HepG2 (cell line): ENCODE results near the gene MREG. TPM values are rescaled to one million over a fixed set of nuclear protein-coding genes. Genes with fewer than 3 reads are reported as not detected.

ENCODE experiments used
- BRD4 ChIP-seq: sonication (generic); formaldehyde crosslinking; IDR thresholded peaks from 2 replicates; pipeline ENCODE4 v1.4.0; 2020; ENCODE audit warnings: missing genetic modification reagents
- BRF2 ChIP-seq: sonication (generic); formaldehyde crosslinking; IDR thresholded peaks from 2 replicates; pipeline ENCODE4 v1.8.1; 2022; ENCODE audit warnings: mild to moderate bottlenecking, missing genetic modification reagents
- CEBPG ChIP-seq: IDR thresholded peaks from 2 replicates; pipeline ENCODE4 v1.6.1; 2016
- CREB1 ChIP-seq, 2 experiments: fragments of 450-650 bp in 1 of 2; IDR thresholded peaks; 2 replicates each; pipeline ENCODE4 v1.6.1; 2016 to 2017; ENCODE audit warnings: control low read depth in 1 of 2, mild to moderate bottlenecking in 1 of 2, missing compliant biosample characterization in 1 of 2, missing genetic modification characterization in 1 of 2
- EED ChIP-seq: sonication (generic); formaldehyde crosslinking; IDR thresholded peaks from 2 replicates; pipeline ENCODE4 v1.5.0; 2020; ENCODE audit warnings: mild to moderate bottlenecking, missing genetic modification reagents
- EP300 ChIP-seq, 3 experiments: sonication (generic) in 1 of 3; formaldehyde crosslinking in 1 of 3; IDR thresholded peaks; 2 replicates each; pipeline versions ENCODE4 v1.5.1 to v1.6.1; 2011 to 2020; ENCODE audit warnings: low read depth in 2 of 3, low read length in 2 of 3, borderline replicate concordance in 1 of 3, improper control_type of control experiment in 1 of 3, mild to moderate bottlenecking in 1 of 3, missing genetic modification reagents in 1 of 3, moderate library complexity in 1 of 3
- GATAD2A ChIP-seq: IDR thresholded peaks from 2 replicates; pipeline ENCODE4 v1.6.1; 2016
- HDAC2 ChIP-seq: sonication (generic); formaldehyde crosslinking; IDR thresholded peaks from 2 replicates; pipeline ENCODE4 v1.4.0; 2020; ENCODE audit warnings: missing genetic modification reagents
- HNF1A ChIP-seq, 2 experiments: sonication (generic) in 1 of 2; formaldehyde crosslinking in 1 of 2; IDR thresholded peaks; 2 replicates each; pipeline versions ENCODE4 v1.4.0 to v1.6.1; 2016 to 2020; ENCODE audit warnings: borderline replicate concordance in 1 of 2, low read depth in 1 of 2, mild to moderate bottlenecking in 1 of 2, missing genetic modification reagents in 1 of 2
- HNF4G ChIP-seq, 2 experiments: sonication (generic) in 1 of 2; formaldehyde crosslinking in 1 of 2; IDR thresholded peaks; 2 replicates each; pipeline versions ENCODE4 v1.4.0 to v1.6.1; 2011 to 2020; ENCODE audit warnings: borderline replicate concordance in 2 of 2, low read depth in 2 of 2, mild to moderate bottlenecking in 2 of 2, low read length in 1 of 2, missing genetic modification reagents in 1 of 2, moderate library complexity in 1 of 2
- MEIS1 ChIP-seq: sonication (generic); formaldehyde crosslinking; IDR thresholded peaks from 2 replicates; pipeline ENCODE4 v1.9.0; 2021; ENCODE audit warnings: mild to moderate bottlenecking, missing genetic modification reagents, moderate library complexity, borderline replicate concordance
- MIXL1 ChIP-seq: IDR thresholded peaks from 2 replicates; pipeline ENCODE4 v1.6.1; 2016
- NR2F6 ChIP-seq, 2 experiments: IDR thresholded peaks; 2 replicates each; pipeline ENCODE4 v1.6.1; 2016; ENCODE audit warnings: antibody characterized with exemption in 1 of 2, mild to moderate bottlenecking in 1 of 2
- PLRG1 ChIP-seq: fragments of 450-650 bp; conservative IDR thresholded peaks from 2 replicates; pipeline ENCODE4 v1.6.1; 2016
- PPARG ChIP-seq: conservative IDR thresholded peaks from 2 replicates; pipeline ENCODE4 v1.6.1; 2016; ENCODE audit warnings: missing biosample characterization, missing genetic modification reagents
- TARDBP ChIP-seq: sonication (generic); formaldehyde crosslinking; IDR thresholded peaks from 2 replicates; pipeline ENCODE4 v1.8.0; 2022; ENCODE audit warnings: mild to moderate bottlenecking, missing genetic modification reagents
- TEF ChIP-seq: sonication (generic); formaldehyde crosslinking; IDR thresholded peaks from 2 replicates; pipeline ENCODE4 v1.5.0; 2020; ENCODE audit warnings: missing genetic modification reagents
- ZFP37 ChIP-seq: sonication (generic); formaldehyde crosslinking; IDR thresholded peaks from 2 replicates; pipeline ENCODE4 v1.4.0; 2020; ENCODE audit warnings: missing genetic modification reagents, borderline replicate concordance
- ZMAT3 ChIP-seq: sonication (generic); formaldehyde crosslinking; conservative IDR thresholded peaks from 2 replicates; pipeline ENCODE4 v1.7.0; 2021; ENCODE audit warnings: missing genetic modification reagents
- ZMYM4 ChIP-seq: sonication (generic); formaldehyde crosslinking; IDR thresholded peaks from 2 replicates; pipeline ENCODE4 v1.8.1; 2023; ENCODE audit warnings: mild to moderate bottlenecking, missing genetic modification reagents
- ZNF296 ChIP-seq: sonication (generic); formaldehyde crosslinking; conservative IDR thresholded peaks from 2 replicates; pipeline ENCODE4 v1.5.0; 2020; ENCODE audit warnings: mild to moderate bottlenecking, missing genetic modification reagents
- ZNF460 ChIP-seq: sonication (generic); formaldehyde crosslinking; IDR thresholded peaks from 2 replicates; pipeline ENCODE4 v1.5.1; 2020; ENCODE audit warnings: missing genetic modification reagents, mild to moderate bottlenecking, borderline replicate concordance
- ZNF674 ChIP-seq: sonication (generic); formaldehyde crosslinking; IDR thresholded peaks from 2 replicates; pipeline ENCODE4 v1.5.0; 2020; ENCODE audit warnings: low read depth, mild to moderate bottlenecking, missing genetic modification reagents
- polyA plus RNA-seq, 8 experiments: library from polyadenylated mRNA; depleted of rRNA in 3 of 8; stranded (reverse) in 7 of 8; unstranded in 1 of 8; fragments of >200 nt; fragmentation: Illumina TruSeq in 4 of 8; extraction: Trizol in 4 of 8; gene quantifications; 2 replicates each; pipeline versions ENCODE4 v1.2.1 to v1.2.3, GENCODE V29; 2011 to 2016; ENCODE audit warnings: low read depth in 4 of 8, missing spikeins in 1 of 8, mixed read lengths in 1 of 8; ENCODE audit not compliant: insufficient read depth in 1 of 8
- total RNA-seq, 5 experiments: library from RNA; depleted of rRNA; stranded (reverse); fragments of >200 nt; fragmentation: Illumina TruSeq; extraction: Trizol; gene quantifications; 2 replicates each; pipeline ENCODE4 v1.2.3, GENCODE V29; 2016; ENCODE audit warnings: low read depth in 1 of 5

Gene MREG
- total and polyA plus RNA-seq, 2 of the 13 experiments (the other 11 are each of a cell fraction or from before 2014, with no cell fraction given): 7.5 to 23.3 TPM

- TF ChIP-seq EED (CRISPR knock-in tag) (no peak), BRD4 (CRISPR knock-in tag) (no peak), MEIS1 (CRISPR knock-in tag) (no peak), CEBPG (CRISPR knock-in tag) (peak; percentile 83), TEF (CRISPR knock-in tag) (peak; percentile 72; the same call in 1 of the 2 replicates), HNF4G (IDR thresholded peaks at IDR 0.05; ENCODE audit: borderline replicate concordance, low read depth, low read length) (peak; percentile 43; the same call in 1 of the 2 replicates), HNF4G (CRISPR knock-in tag; IDR thresholded peaks at IDR 0.05; ENCODE audit: borderline replicate concordance, low read depth) (no peak), ZNF674 (no peak), HNF1A (IDR thresholded peaks at IDR 0.05; ENCODE audit: low read depth) (peak; percentile 78), HNF1A (CRISPR knock-in tag; IDR thresholded peaks at IDR 0.05; ENCODE audit: borderline replicate concordance) (0 out of 2 replicates have a peak, but pooled peaks have one; percentile 24), ZNF460 (CRISPR knock-in tag) (no peak), GATAD2A (CRISPR knock-in tag) (peak; percentile 87), ZFP37 (CRISPR knock-in tag) (0 out of 2 replicates have a peak, but pooled peaks have one; percentile 53), CREB1 (IDR thresholded peaks at IDR 0.05) (no peak), CREB1 (CRISPR knock-in tag; IDR thresholded peaks at IDR 0.05) (peak; percentile 61), ZNF296 (CRISPR knock-in tag) (no peak), TARDBP (no peak), ZMYM4 (CRISPR knock-in tag) (0 out of 2 replicates have a peak, but pooled peaks have one; percentile 27), BRF2 (no peak), PPARG (CRISPR knock-in tag) (peak; percentile 61; the same call in 1 of the 2 replicates), EP300 (IDR thresholded peaks at IDR 0.05; ENCODE audit: low read depth in 2 of 2, low read length in 2 of 2) (peak; percentile 58 to 76; a peak in 2 of 4 replicates), EP300 (CRISPR knock-in tag; IDR thresholded peaks at IDR 0.05; ENCODE audit: borderline replicate concordance) (peak; percentile 21; the same call in 1 of the 2 replicates), ZMAT3 (CRISPR knock-in tag) (no peak), PLRG1 (no peak), NR2F6 (IDR thresholded peaks at IDR 0.05) (peak; percentile 48; the same call in 1 of the 2 replicates), NR2F6 (CRISPR knock-in tag; IDR thresholded peaks at IDR 0.05) (peak; percentile 41), HDAC2 (peak; percentile 54; the same call in 1 of the 2 replicates), MIXL1 (0 out of 2 replicates have a peak, but pooled peaks have one; percentile 8)
Observed at GRCh38 chr2:216012133-216012829, 1.1 kb downstream of the MREG start (continued).
